ENCODE data around the gene SPO11. TPM values are rescaled to one million over a fixed set of nuclear protein-coding genes. Genes with fewer than 3 reads are reported as not detected.

Gene SPO11
- total RNA-seq, 1 experiment from 2014 or later, result not detected

DNA sequence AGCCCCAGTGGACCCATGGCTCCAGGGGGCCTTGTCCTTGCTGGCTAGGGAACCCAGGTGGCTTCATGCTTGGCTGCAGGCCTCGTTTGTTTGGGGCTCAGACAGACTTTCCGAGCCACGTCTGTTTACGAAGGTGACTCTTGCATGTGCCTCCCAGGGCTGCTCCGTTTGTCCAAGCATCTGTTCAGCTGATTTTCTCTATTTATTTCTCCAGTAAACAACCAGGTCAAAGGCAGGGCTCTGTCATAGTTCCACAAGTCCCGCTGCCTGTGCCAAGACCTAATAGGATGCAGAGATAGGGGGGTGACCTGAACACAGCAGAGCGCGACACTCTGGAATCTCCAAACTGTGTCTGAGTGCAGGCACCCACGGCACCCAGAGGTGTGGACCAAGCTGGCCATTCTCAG lies 12.8 kb upstream of the SPO11 start:
- RAD21 ChIA-PET (ENCODE audit: low non-redundant PET in 1 of 2, low total read pairs in 2 of 2, uncharacterized antibody in 2 of 2, unreplicated experiment in 2 of 2), result no interaction called here
- Histone ChIP-seq H3K4me3 (replicated peaks in 1 of 2; ENCODE audit: low read depth in 1 of 2, low read length in 2 of 2) (no peak overlapping the region), H4K20me1 (ENCODE audit: insufficient read depth) (no peaks in the 10 kb centered on the region), H3K9ac (ENCODE audit: low read length) (no peak overlapping the region), H3K4me1 (ENCODE audit: control insufficient read depth in 1 of 2, insufficient read depth in 2 of 2, low read length in 2 of 2) (no peaks in the 10 kb centered on the region), H3K4me2 (ENCODE audit: low read length) (no peak overlapping the region), H3K27me3 (ENCODE audit: insufficient read depth, low read length) (peaks cover 4% of the 10 kb centered on the region; the same call in 1 of the 2 replicates), H3K9me3 (ENCODE audit: control insufficient read depth in 1 of 2, insufficient read depth in 1 of 2, low read depth in 1 of 2, low read length in 2 of 2) (no peaks in the 10 kb centered on the region), H3K79me2 (ENCODE audit: insufficient read depth, low read length) (no peaks in the 10 kb centered on the region), H3K36me3 (ENCODE audit: control insufficient read depth in 1 of 2, insufficient read depth in 2 of 2, low read length in 2 of 2) (no peaks in the 10 kb centered on the region), H3K9me2 (ENCODE audit: insufficient read depth) (no peaks in the 10 kb centered on the region), H2AFZ (ENCODE audit: low read depth, low read length, poor library complexity, severe bottlenecking) (no peak overlapping the region), H3K27ac (ENCODE audit: low read depth, low read length) (no peak overlapping the region)
- no TSS peak for BruUV-seq (replicated peaks)
- ATAC-seq (no peak), DNase-seq (ENCODE audit: low read depth, low spot score) (no peak)
- intact Hi-C loops (cut with micrococcal nuclease), result no loop called here
- CTCF ChIA-PET, result no interaction called here
- POLR2A ChIA-PET, result no interaction called here
- TF ChIP-seq POLR2AphosphoS5 (IDR thresholded peaks at IDR 0.05; ENCODE audit: low read depth, low read length) (no peak), EZH2phosphoT487 (IDR thresholded peaks at IDR 0.05; ENCODE audit: borderline replicate concordance) (no peak), POLR2A (IDR thresholded peaks at IDR 0.05; ENCODE audit: borderline replicate concordance, extremely low read depth, insufficient read depth, insufficient read length) (no peak), ZFX (IDR thresholded peaks at IDR 0.05) (no peak), TCF7L2 (IDR thresholded peaks at IDR 0.05; ENCODE audit: borderline replicate concordance, extremely low read depth, insufficient read depth, insufficient read length) (no peak), SIN3A (IDR thresholded peaks at IDR 0.05; ENCODE audit: low read depth) (no peak), REST (IDR thresholded peaks at IDR 0.05; ENCODE audit: low read depth) (no peak), JUND (IDR thresholded peaks at IDR 0.05) (no peak), SRF (IDR thresholded peaks at IDR 0.05; ENCODE audit: low read depth) (no peak), CBX3 (IDR thresholded peaks at IDR 0.05; ENCODE audit: low read depth) (no peak), ZNF274 (IDR thresholded peaks at IDR 0.05; ENCODE audit: low read depth, low read length) (no peak)
